Measurements from ENCODE around the gene SMIM14. TPM values are rescaled to one million over a fixed set of nuclear protein-coding genes. Genes with fewer than 3 reads are reported as not detected.
A peak's percentile ranks its signal among the peaks of the same experiment; 100 is the strongest.
"Not testable (repeated sequence)": the region's sequence is repeated elsewhere in the genome, so short reads cannot be mapped to it uniquely, and the experiment has no call there.

Gene SMIM14
- total RNA-seq, 1 donor from 2014 or later = 20.9 TPM

- no peak for DNase-seq
Measured at GRCh38 chr4:39596971-39597370, 41.7 kb downstream of the SMIM14 start.

- no peak for DNase-seq
Measured at GRCh38 chr4:39591290-39591689, 47.4 kb downstream of the SMIM14 start.

GRCh38 chr4:39587881-39588280, 50.8 kb downstream of the SMIM14 start:
- DNase-seq = peak; percentile 66

- DNase-seq = no peak
Measured at GRCh38 chr4:39574946-39575345, 63.7 kb downstream of the SMIM14 start.

GRCh38 chr4:39571504-39571903, 67.2 kb downstream of the SMIM14 start:
- no peak for DNase-seq

GRCh38 chr4:39571054-39571453, 67.6 kb downstream of the SMIM14 start:
- no peak for DNase-seq

- no peak for DNase-seq
Measured at GRCh38 chr4:39569209-39569608, 69.5 kb downstream of the SMIM14 start.

- DNase-seq = no peak
Measured at GRCh38 chr4:39568805-39569204, 69.9 kb downstream of the SMIM14 start.

- DNase-seq = peak; percentile 63
Measured at GRCh38 chr4:39565878-39566600, 72.6 kb downstream of the SMIM14 start.

GRCh38 chr4:39563346-39563847, 75.3 kb downstream of the SMIM14 start:
- no peak for DNase-seq

- no peak for DNase-seq
Measured at GRCh38 chr4:39562792-39563191, 75.9 kb downstream of the SMIM14 start.

- DNase-seq = no peak
Measured at GRCh38 chr4:39559626-39560025, 79.0 kb downstream of the SMIM14 start.

GRCh38 chr4:39555472-39555871, 83.2 kb downstream of the SMIM14 start:
- DNase-seq = no peak

GRCh38 chr4:39548425-39549067, 90.1 kb downstream of the SMIM14 start:
- no peak for DNase-seq

- DNase-seq = no peak
Measured at GRCh38 chr4:39544580-39545315, 93.9 kb downstream of the SMIM14 start.

GRCh38 chr4:39544080-39544479, 94.6 kb downstream of the SMIM14 start:
- not testable (repeated sequence) for DNase-seq

- no peak for DNase-seq
Measured at GRCh38 chr4:39543034-39543433, 95.6 kb downstream of the SMIM14 start.

- no peak for DNase-seq
Measured at GRCh38 chr4:39542611-39543012, 96.1 kb downstream of the SMIM14 start.

GRCh38 chr4:39541987-39542610, 96.6 kb downstream of the SMIM14 start:
- DNase-seq = no peak

GRCh38 chr4:39539089-39539611, 99.5 kb downstream of the SMIM14 start:
- no peak for DNase-seq

- no peak for DNase-seq
Measured at GRCh38 chr4:39533541-39533940, 105.1 kb downstream of the SMIM14 start.

GRCh38 chr4:39532237-39532636, 106.4 kb downstream of the SMIM14 start:
- DNase-seq = not testable (repeated sequence)

- no peak for DNase-seq
Measured at GRCh38 chr4:39530682-39531081, 108.0 kb downstream of the SMIM14 start.

Data from dermis blood vessel endothelial cell (primary cell).